Esophagus squamous epithelium (tissue), 5 donors: ENCODE data around the gene SUCLG2. TPM values are rescaled to one million over a fixed set of nuclear protein-coding genes. Genes with fewer than 3 reads are reported as not detected.

ENCODE experiments used
- DNase-seq: peaks from one replicate; lab custom pipeline; 2025; lab: John Stamatoyannopoulos, UW
- H3K27ac ChIP-seq, 4 donors: fragments of 200-600 bp; sonication (generic); one replicate each; pipeline ENCODE4 v1.5.1; 2016 to 2019; ENCODE audit warnings: mild to moderate bottlenecking in 1 of 4
- H3K27me3 ChIP-seq, 4 donors: fragments of 200-600 bp; sonication (generic); 1 replicate in 3 of 4; 2 replicates in 1 of 4; pipeline versions ENCODE4 v1.5.1 to v1.6.0; 2017 to 2021; ENCODE audit warnings: antibody characterized with exemption in 1 of 4
- H3K36me3 ChIP-seq, 3 donors: fragments of 200-600 bp; sonication (generic); one replicate each; pipeline ENCODE4 v1.5.1; 2016 to 2019
- H3K4me1 ChIP-seq, 3 donors: fragments of 200-600 bp; sonication (generic); one replicate each; pipeline ENCODE4 v1.5.1; 2017 to 2019
- H3K4me3 ChIP-seq, 4 donors: fragments of 200-600 bp; sonication (generic); 1 replicate in 3 of 4; 2 replicates in 1 of 4; pipeline ENCODE4 v1.5.1; 2016 to 2019; ENCODE audit warnings: mild to moderate bottlenecking in 2 of 4, moderate library complexity in 1 of 4
- H3K9me3 ChIP-seq, 3 donors: fragments of 200-600 bp; sonication (generic); one replicate each; pipeline ENCODE4 v1.5.1; 2016 to 2019
- CTCF ChIP-seq, 6 experiments: fragments of 450-650 bp in 4 of 6; fragments of 200-600 bp in 2 of 6; sonication (generic) in 2 of 6; IDR thresholded peaks; one replicate each; pipeline ENCODE4 v1.5.1; 2016 to 2019; ENCODE audit warnings: antibody characterized with exemption in 6 of 6, mild to moderate bottlenecking in 4 of 6, moderate library complexity in 4 of 6
- POLR2A ChIP-seq, 4 donors: fragments of 450-650 bp; IDR thresholded peaks; one replicate each; pipeline ENCODE4 v1.6.1; 2017; ENCODE audit warnings: antibody characterized with exemption in 4 of 4, mild to moderate bottlenecking in 4 of 4, moderate library complexity in 3 of 4
- WGBS, 2 donors: methylation state at CpG; one replicate each; pipeline ENCODE4 v1.1.5; 2018; 5-methylcytosine and 5-hydroxymethylcytosine counted together
- intact Hi-C: fragments of 100-400 bp; cut with DNase I; formaldehyde crosslinking; loops from one replicate; pipeline ENCODE4 v1.15.0; 2022
- total RNA-seq, 4 donors: library from RNA; depleted of rRNA; stranded (reverse); fragments of >200 nt; gene quantifications; one replicate each; pipeline ENCODE4 v1.1.0, GENCODE V29; 2016
- donor health status: DM: yes; HTN: yes; CAD: no.

SUCLG2 gene
- total RNA-seq, 4 donors from 2014 or later: 29.4 to 55.4 (median 38.8) TPM

- no peaks in the 10 kb centered on the region for H3K9me3 ChIP-seq
- no peak overlapping the region for H3K27ac ChIP-seq
- TF ChIP-seq POLR2A (IDR thresholded peaks at IDR 0.05) (no peak), CTCF (IDR thresholded peaks at IDR 0.05) (no peak)
- peaks cover 0 to 15% (median 0%) of the 10 kb centered on the region in 3 donors for H3K36me3 ChIP-seq
- DNase-seq: no peak
- H3K4me1 ChIP-seq: no peaks in the 10 kb centered on the region
- no peaks in the 10 kb centered on the region for H3K27me3 ChIP-seq
- no peak overlapping the region for H3K4me3 ChIP-seq
- intact Hi-C loops: no loop called here
These were observed 249.2 kb downstream of the SUCLG2 start for GRCh38 chr3:67405193-67405592.

GRCh38 chr3:67402873-67403272 lies 251.5 kb downstream of the SUCLG2 start:
- intact Hi-C loops: no loop called here
- no peak overlapping the region for H3K27ac ChIP-seq

GRCh38 chr3:67401921-67402320 lies 252.5 kb downstream of the SUCLG2 start:
- Histone ChIP-seq H3K9me3 (no peaks in the 10 kb centered on the region), H3K4me3 (no peak overlapping the region)
- 74 to 86% methylated on average over 3 of the region's 3 CpGs for WGBS, 2 donors

More at GRCh38 chr3:67402873-67403272, 251.5 kb downstream of the SUCLG2 start:
- Histone ChIP-seq H3K4me3 (no peak overlapping the region), H3K27me3 (no peaks in the 10 kb centered on the region), H3K4me1 (no peaks in the 10 kb centered on the region), H3K36me3 (peaks cover 0 to 25% (median 0%) of the 10 kb centered on the region in 3 donors), H3K9me3 (no peaks in the 10 kb centered on the region)
- no peak for TF ChIP-seq CTCF (IDR thresholded peaks at IDR 0.05)
- TF ChIP-seq POLR2A (IDR thresholded peaks at IDR 0.05): no peak
- WGBS, 2 donors: 86 to 94% methylated on average over 3 of the region's 3 CpGs
- DNase-seq: no peak

GRCh38 chr3:67400476-67400875 lies 253.9 kb downstream of the SUCLG2 start:
- no peaks in the 10 kb centered on the region for H3K4me1 ChIP-seq
- intact Hi-C loops: no loop called here
- WGBS, 2 donors: 94 to 95% methylated on average over 5 to 6 of the region's 6 CpGs

More at GRCh38 chr3:67401921-67402320, 252.5 kb downstream of the SUCLG2 start:
- DNase-seq: no peak
- H3K36me3 ChIP-seq: peaks cover 0 to 23% (median 0%) of the 10 kb centered on the region in 3 donors
- no peaks in the 10 kb centered on the region for H3K27me3 ChIP-seq
- intact Hi-C loops: no loop called here
- H3K4me1 ChIP-seq: no peaks in the 10 kb centered on the region
- TF ChIP-seq CTCF (IDR thresholded peaks at IDR 0.05) (no peak), POLR2A (IDR thresholded peaks at IDR 0.05) (no peak)
- no peak overlapping the region for H3K27ac ChIP-seq

GRCh38 chr3:67389176-67389575 lies 265.2 kb downstream of the SUCLG2 start:
- Histone ChIP-seq H3K36me3 (peaks cover 0 to 25% (median 0%) of the 10 kb centered on the region in 3 donors), H3K9me3 (no peaks in the 10 kb centered on the region), H3K27ac (no peak overlapping the region), H3K4me3 (no peak overlapping the region), H3K4me1 (no peaks in the 10 kb centered on the region), H3K27me3 (no peaks in the 10 kb centered on the region)
- intact Hi-C loops: no loop called here
- no peak for DNase-seq
- TF ChIP-seq CTCF (IDR thresholded peaks at IDR 0.05) (no peak), POLR2A (IDR thresholded peaks at IDR 0.05) (no peak)
- WGBS, 2 donors: 78 to 83% methylated on average over 2 of the region's 2 CpGs

More at GRCh38 chr3:67400476-67400875, 253.9 kb downstream of the SUCLG2 start:
- no peak for DNase-seq
- Histone ChIP-seq H3K4me3 (no peak overlapping the region), H3K36me3 (peaks cover 0 to 23% (median 0%) of the 10 kb centered on the region in 3 donors), H3K27ac (no peak overlapping the region), H3K27me3 (no peaks in the 10 kb centered on the region), H3K9me3 (no peaks in the 10 kb centered on the region)
- TF ChIP-seq CTCF (IDR thresholded peaks at IDR 0.05): no peak
- no peak for TF ChIP-seq POLR2A (IDR thresholded peaks at IDR 0.05)
